ENCODE results near the gene MIEF1.

GRCh38 chr22:39545386-39546365 lies 43.6 kb downstream of the MIEF1 start:
- TF ChIP-seq TAF1 (IDR thresholded peaks at IDR 0.05; ENCODE audit: low read depth) (no peak), RAD21 (IDR thresholded peaks at IDR 0.05; ENCODE audit: low read depth) (peak; percentile 11; the same call in 1 of the 2 replicates), YY1 (IDR thresholded peaks at IDR 0.05; ENCODE audit: low read depth) (no peak), EP300 (IDR thresholded peaks at IDR 0.05; ENCODE audit: borderline replicate concordance) (no peak), MAX (IDR thresholded peaks at IDR 0.05) (peak; percentile 83), ZBTB7A (IDR thresholded peaks at IDR 0.05; ENCODE audit: low read depth) (no peak), CREB1 (IDR thresholded peaks at IDR 0.05; ENCODE audit: low read depth) (no peak), TEAD4 (IDR thresholded peaks at IDR 0.05) (peak; percentile 53), CEBPB (IDR thresholded peaks at IDR 0.05) (no peak), NFIC (IDR thresholded peaks at IDR 0.05) (no peak)

Data from Ishikawa (cell line).